Common myeloid progenitor, CD34-positive (primary cell): ENCODE results near the gene C17orf113.

Experiments used
- CTCF ChIA-PET: fragments of 350-600 bp; sonication (Branson Sonifier 250); formaldehyde crosslinking; loops from one replicate; lab custom pipeline; 2021; ENCODE audit warnings: antibody characterized with exemption; lab: Charles Lee
- POLR2A ChIA-PET: fragments of 350-600 bp; sonication (Branson Sonifier 250); formaldehyde crosslinking; loops from one replicate; lab custom pipeline; 2021; ENCODE audit warnings: antibody characterized with exemption; lab: Charles Lee
- DNase-seq, 3 donors: peaks; one replicate each; pipeline versions ENCODE4 v3.0.0 to v3.0.0-alpha.2; 2013
- H3K27ac ChIP-seq, 2 experiments: 1 replicate in 1 of 2; 2 replicates in 1 of 2; pipeline ENCODE4 v1.7.0; 2013; ENCODE audit warnings: inconsistent platforms in 2 of 2, low read length in 2 of 2, mild to moderate bottlenecking in 2 of 2, low read depth in 1 of 2, moderate library complexity in 1 of 2; ENCODE audit not compliant: severe bottlenecking in 2 of 2, insufficient read depth in 1 of 2, poor library complexity in 1 of 2
- H3K27me3 ChIP-seq, 5 experiments: replicated peaks in 2 of 5; 1 replicate in 3 of 5; 2 replicates in 2 of 5; pipeline versions ENCODE4 v1.6.1 to v1.7.0; 2013; ENCODE audit warnings: low read length in 4 of 5, mild to moderate bottlenecking in 2 of 5, moderate library complexity in 2 of 5, inconsistent platforms in 1 of 5; ENCODE audit not compliant: insufficient read depth in 5 of 5, control insufficient read depth in 4 of 5
- H3K36me3 ChIP-seq, 4 experiments: 1 replicate in 2 of 4; 2 replicates in 2 of 4; pipeline versions ENCODE4 v1.6.1 to v1.7.0; 2013; ENCODE audit warnings: low read length in 3 of 4, control low read depth in 1 of 4, mild to moderate bottlenecking in 1 of 4; ENCODE audit not compliant: control insufficient read depth in 4 of 4, insufficient read depth in 4 of 4
- H3K4me1 ChIP-seq, 4 experiments: 1 replicate in 3 of 4; 2 replicates in 1 of 4; pipeline versions ENCODE4 v1.6.1 to v1.7.1; 2013; ENCODE audit warnings: low read length in 3 of 4, mild to moderate bottlenecking in 3 of 4, control low read depth in 1 of 4, inconsistent platforms in 1 of 4, moderate library complexity in 1 of 4; ENCODE audit not compliant: control insufficient read depth in 4 of 4, insufficient read depth in 4 of 4; ENCODE audit errors: control extremely low read depth in 1 of 4
- H3K4me3 ChIP-seq, 7 experiments: 1 replicate in 4 of 7; 2 replicates in 3 of 7; pipeline versions ENCODE4 v1.5.1 to v1.7.0; 2013; ENCODE audit warnings: mild to moderate bottlenecking in 7 of 7, low read length in 6 of 7, moderate library complexity in 6 of 7, inconsistent platforms in 2 of 7, low read depth in 2 of 7, control low read depth in 1 of 7; ENCODE audit not compliant: insufficient read depth in 4 of 7, control insufficient read depth in 1 of 7; ENCODE audit errors: extremely low read depth in 1 of 7
- H3K9me3 ChIP-seq, 5 experiments: 1 replicate in 4 of 5; 2 replicates in 1 of 5; pipeline versions ENCODE4 v1.6.1 to v1.7.1; 2013; ENCODE audit warnings: low read length in 4 of 5, mild to moderate bottlenecking in 2 of 5, inconsistent platforms in 1 of 5, low read depth in 1 of 5, moderate library complexity in 1 of 5; ENCODE audit not compliant: control insufficient read depth in 4 of 5, insufficient read depth in 2 of 5; ENCODE audit errors: control extremely low read depth in 1 of 5
- WGBS: methylation state at CpG from one replicate; pipeline ENCODE4 v1.1.5; 2013; ENCODE audit not compliant: insufficient coverage; 5-methylcytosine and 5-hydroxymethylcytosine counted together

Gene C17orf113

GRCh38 chr17:42060231-42060630 is 9.8 kb upstream of the C17orf113 start:
- no peak for DNase-seq
- Histone ChIP-seq H3K4me1 (peaks cover 0 to 48% (median 27%) of the 10 kb centered on the region in 4 experiments), H3K27me3 (no peaks in the 10 kb centered on the region), H3K36me3 (no peaks in the 10 kb centered on the region), H3K9me3 (no peaks in the 10 kb centered on the region), H3K27ac (no peak overlapping the region), H3K4me3 (no peak overlapping the region)
- 97% methylated on average over 3 of the region's 4 CpGs for WGBS
- CTCF ChIA-PET: interaction anchor here (0.8 to 3.0 kb wide), 5 partner anchors 8 to 20 kb away, joined by 4 to 12 read pairs (median 7); partner anchors contain the start of gene C17orf113
- POLR2A ChIA-PET: no interaction called here

GRCh38 chr17:42059815-42060214 is 9.4 kb upstream of the C17orf113 start:
- Histone ChIP-seq H3K27me3 (no peaks in the 10 kb centered on the region), H3K36me3 (no peaks in the 10 kb centered on the region), H3K4me3 (no peak overlapping the region), H3K27ac (no peak overlapping the region), H3K4me1 (peaks cover 0 to 44% (median 26%) of the 10 kb centered on the region in 4 experiments), H3K9me3 (no peaks in the 10 kb centered on the region)
- ChIA-PET CTCF (interaction anchor here (0.8 to 3.0 kb wide), 6 partner anchors 9 to 39 kb away, joined by 3 to 12 read pairs (median 6); partner anchors contain the start of genes C17orf113 and NKIRAS2), POLR2A (interaction anchor here (0.7 kb wide), 1 partner anchor 18 kb away, joined by 3 read pairs; no protein-coding TSS in a partner anchor)
- DNase-seq: no peak
- 91% methylated on average over 1 of the region's 4 CpGs for WGBS

- H3K9me3 ChIP-seq: no peaks in the 10 kb centered on the region
- no peak for DNase-seq
- H3K27me3 ChIP-seq: no peaks in the 10 kb centered on the region
- H3K4me1 ChIP-seq: peaks cover 0 to 26% (median 12%) of the 10 kb centered on the region in 4 experiments
- 93% methylated on average over 4 of the region's 7 CpGs for WGBS
- no peak overlapping the region for H3K4me3 ChIP-seq
- POLR2A ChIA-PET: no interaction called here
- H3K36me3 ChIP-seq: no peaks in the 10 kb centered on the region
- CTCF ChIA-PET: interaction anchor here (0.9 to 1.4 kb wide), 3 partner anchors 8 to 17 kb away, joined by 3 to 6 read pairs (median 3); no protein-coding TSS in a partner anchor
- no peak overlapping the region for H3K27ac ChIP-seq
These were observed 7.7 kb upstream of the C17orf113 start for GRCh38 chr17:42058063-42058462.

GRCh38 chr17:42056635-42057034 is 6.2 kb upstream of the C17orf113 start:
- H3K4me3 ChIP-seq: no peak overlapping the region
- WGBS: 92% methylated on average over 2 of the region's 3 CpGs
- H3K36me3 ChIP-seq: no peaks in the 10 kb centered on the region
- H3K27ac ChIP-seq: no peak overlapping the region
- H3K9me3 ChIP-seq: no peaks in the 10 kb centered on the region
- DNase-seq: no peak
- CTCF ChIA-PET: interaction anchor here (1.0 to 4.1 kb wide), 7 partner anchors 9 to 62 kb away, joined by 3 to 19 read pairs (median 5); no protein-coding TSS in a partner anchor
- no peaks in the 10 kb centered on the region for H3K27me3 ChIP-seq
- POLR2A ChIA-PET: no interaction called here
- H3K4me1 ChIP-seq: peaks cover 0 to 13% (median 6%) of the 10 kb centered on the region in 4 experiments

- H3K27ac ChIP-seq: no peak overlapping the region
- no peaks in the 10 kb centered on the region for H3K9me3 ChIP-seq
- peaks cover 0 to 12% (median 9%) of the 10 kb centered on the region in 4 experiments for H3K4me1 ChIP-seq
- no peaks in the 10 kb centered on the region for H3K27me3 ChIP-seq
- no peak overlapping the region for H3K4me3 ChIP-seq
- ChIA-PET POLR2A (interaction anchor here (0.6 to 1.4 kb wide), 3 partner anchors 9 to 768 kb away, joined by 3 to 4 read pairs (median 3); partner anchors contain the start of gene BECN1), CTCF (interaction anchor here (0.8 to 4.1 kb wide), 9 partner anchors 10 to 64 kb away, joined by 3 to 19 read pairs (median 5); partner anchors contain the start of gene DNAJC7)
- H3K36me3 ChIP-seq: no peaks in the 10 kb centered on the region
- WGBS: 94% methylated on average over 6 of the region's 6 CpGs
- DNase-seq: no peak
These were observed 5.1 kb upstream of the C17orf113 start for GRCh38 chr17:42055496-42055895.

- Histone ChIP-seq H3K36me3 (no peaks in the 10 kb centered on the region), H3K27me3 (no peaks in the 10 kb centered on the region), H3K4me3 (no peak overlapping the region), H3K9me3 (no peaks in the 10 kb centered on the region), H3K27ac (no peak overlapping the region), H3K4me1 (peaks cover 0 to 12% (median 6%) of the 10 kb centered on the region in 4 experiments)
- ChIA-PET POLR2A (interaction anchor here (1.4 kb wide), 1 partner anchor 10 kb away, joined by 3 read pairs; no protein-coding TSS in a partner anchor), CTCF (interaction anchor here (0.7 to 4.1 kb wide), 8 partner anchors 10 to 66 kb away, joined by 3 to 19 read pairs (median 5); partner anchors contain the start of genes DNAJC7 and KAT2A)
- DNase-seq: no peak
- WGBS: no CpG with 5 or more reads among the region's 3 CpGs
These were observed 4.6 kb upstream of the C17orf113 start for GRCh38 chr17:42055027-42055426.
